ENCODE data around the gene DPP9.

The DPP9 gene

DNA sequence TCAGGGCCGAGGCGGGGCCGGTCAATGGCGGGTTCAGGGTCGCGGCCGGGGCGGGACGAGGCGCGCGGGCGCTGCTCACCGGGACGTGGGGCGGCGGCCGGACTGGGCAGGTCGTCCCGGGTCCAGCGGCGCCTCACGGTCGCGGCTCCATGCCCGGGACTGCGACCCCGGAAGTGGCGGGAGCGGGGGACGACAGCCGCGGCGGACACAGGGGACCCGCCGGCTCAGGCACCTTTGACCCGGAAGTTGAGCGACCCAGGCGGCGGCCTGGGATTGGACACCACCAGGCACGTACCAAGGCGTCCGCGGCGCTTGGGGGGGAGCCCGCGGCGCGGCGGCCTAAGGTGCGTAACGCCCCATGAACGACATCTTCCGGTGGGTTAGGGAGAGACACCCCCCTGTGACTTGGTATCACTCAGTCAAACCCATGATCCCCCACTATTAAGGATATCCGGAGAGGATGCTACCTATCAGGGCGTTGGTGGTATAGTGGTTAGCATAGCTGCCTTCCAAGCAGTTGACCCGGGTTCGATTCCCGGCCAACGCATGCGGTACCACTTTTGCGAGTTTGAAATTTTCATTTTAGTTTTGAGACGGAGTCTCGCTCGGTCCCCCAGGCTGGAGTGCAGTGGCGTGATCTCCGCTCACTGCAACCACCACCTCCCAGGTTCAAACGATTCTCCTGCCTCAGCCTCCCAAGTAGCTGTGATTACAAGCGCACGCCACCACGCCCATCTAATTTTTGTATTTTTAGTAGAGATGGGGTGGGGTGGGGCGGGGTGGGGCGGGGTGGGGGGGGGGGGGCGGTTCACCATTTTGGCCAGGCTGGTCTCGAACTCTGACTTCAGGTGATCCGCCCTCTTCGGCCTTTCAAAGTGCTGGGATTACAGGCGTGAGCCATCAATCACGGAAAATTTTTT is at the start of gene DPP9:
TSS of gene DPP9 (minus strand) at position 248 of the 920 bp plus-strand sequence. CDS start 3,936 bp downstream, outside the sequence.
- H3K4me1 ChIP-seq (ENCODE audit: control insufficient read depth in 1 of 2, insufficient read depth in 1 of 2, low read depth in 1 of 2, low read length in 1 of 2) = peaks cover 21 to 28% of the 10 kb centered on the region in 2 experiments
- TF ChIP-seq, protein P1, sequence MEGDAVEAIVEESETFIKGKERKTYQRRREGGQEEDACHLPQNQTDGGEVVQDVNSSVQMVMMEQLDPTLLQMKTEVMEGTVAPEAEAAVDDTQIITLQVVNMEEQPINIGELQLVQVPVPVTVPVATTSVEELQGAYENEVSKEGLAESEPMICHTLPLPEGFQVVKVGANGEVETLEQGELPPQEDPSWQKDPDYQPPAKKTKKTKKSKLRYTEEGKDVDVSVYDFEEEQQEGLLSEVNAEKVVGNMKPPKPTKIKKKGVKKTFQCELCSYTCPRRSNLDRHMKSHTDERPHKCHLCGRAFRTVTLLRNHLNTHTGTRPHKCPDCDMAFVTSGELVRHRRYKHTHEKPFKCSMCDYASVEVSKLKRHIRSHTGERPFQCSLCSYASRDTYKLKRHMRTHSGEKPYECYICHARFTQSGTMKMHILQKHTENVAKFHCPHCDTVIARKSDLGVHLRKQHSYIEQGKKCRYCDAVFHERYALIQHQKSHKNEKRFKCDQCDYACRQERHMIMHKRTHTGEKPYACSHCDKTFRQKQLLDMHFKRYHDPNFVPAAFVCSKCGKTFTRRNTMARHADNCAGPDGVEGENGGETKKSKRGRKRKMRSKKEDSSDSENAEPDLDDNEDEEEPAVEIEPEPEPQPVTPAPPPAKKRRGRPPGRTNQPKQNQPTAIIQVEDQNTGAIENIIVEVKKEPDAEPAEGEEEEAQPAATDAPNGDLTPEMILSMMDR (IDR thresholded peaks at IDR 0.05) = peak; percentile 30

DNA sequence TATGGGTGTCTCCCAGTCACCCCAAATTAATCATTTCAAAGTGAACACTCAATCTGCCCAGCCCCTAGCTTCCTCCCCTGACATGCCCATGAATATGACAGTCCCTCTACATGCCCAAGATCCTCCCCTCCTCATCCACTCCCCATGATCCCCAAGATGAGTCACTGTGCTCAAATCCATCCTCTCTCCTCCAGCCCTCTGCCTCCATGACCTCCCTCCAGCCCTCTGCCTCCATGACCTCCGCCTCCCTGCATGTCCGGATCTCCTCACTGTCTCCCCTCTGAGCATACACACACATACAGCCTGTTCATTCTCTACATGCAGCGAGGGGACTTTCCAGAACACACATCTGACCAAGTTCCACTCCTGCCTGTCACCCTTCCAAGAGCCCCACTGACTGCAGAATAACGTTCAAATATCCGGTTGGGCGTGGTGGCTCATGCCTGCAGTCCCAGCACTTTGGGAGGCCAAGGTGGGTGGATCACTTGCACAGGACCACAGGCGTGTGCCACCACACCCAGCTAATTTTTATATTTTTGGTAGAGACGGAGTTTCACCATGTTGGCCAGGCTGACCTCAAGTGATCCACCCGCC is 49.5 kb upstream of the DPP9 start:
- TF ChIP-seq, protein P1 (IDR thresholded peaks at IDR 0.05) = no peak
- H3K36me3 ChIP-seq = no peaks in the 10 kb centered on the region
- H3K27ac ChIP-seq = no peak overlapping the region
- H3K9me3 ChIP-seq = no peaks in the 10 kb centered on the region
- no peaks in the 10 kb centered on the region for H3K4me1 ChIP-seq (ENCODE audit: control insufficient read depth in 1 of 2, insufficient read depth in 1 of 2, low read depth in 1 of 2, low read length in 1 of 2)
- H3K4me3 ChIP-seq (ENCODE audit: low read depth in 1 of 2, low read length in 1 of 2) = no peak overlapping the region
- H3K27me3 ChIP-seq = peaks cover 50% of the 10 kb centered on the region

More for the DNA sequence above, at the start of gene DPP9:
- Histone ChIP-seq H3K27me3 (no peaks in the 10 kb centered on the region), H3K27ac (peak within 1 kb of the TSS; percentile 89), H3K36me3 (peaks cover 25% of the 10 kb centered on the region), H3K9me3 (no peaks in the 10 kb centered on the region), H3K4me3 (ENCODE audit: low read depth in 1 of 2, low read length in 1 of 2) (peak within 1 kb of the TSS; percentile 66 to 81)

DNA sequence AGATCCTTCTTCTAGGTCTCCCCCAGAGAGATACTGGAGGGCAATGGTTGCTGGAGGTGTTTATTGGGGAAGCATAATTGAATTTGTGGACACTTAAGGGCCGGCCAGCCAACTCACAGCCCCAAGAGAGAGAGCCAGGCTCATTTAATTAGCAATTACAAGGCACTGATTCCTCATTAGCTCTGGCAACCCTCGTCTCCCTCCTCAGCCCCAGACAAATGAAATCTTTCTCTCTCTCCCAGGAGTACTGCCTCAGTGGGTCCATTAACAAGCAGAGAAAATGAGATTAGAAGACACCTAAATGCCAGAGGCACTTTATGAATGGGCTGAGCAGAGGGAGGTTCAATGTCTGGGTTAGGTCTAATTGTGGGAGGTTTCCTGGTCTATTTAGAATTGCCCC is 48.9 kb upstream of the DPP9 start:
- no peaks in the 10 kb centered on the region for H3K36me3 ChIP-seq
- no peaks in the 10 kb centered on the region for H3K9me3 ChIP-seq
- no peaks in the 10 kb centered on the region for H3K4me1 ChIP-seq (ENCODE audit: control insufficient read depth in 1 of 2, insufficient read depth in 1 of 2, low read depth in 1 of 2, low read length in 1 of 2)
- TF ChIP-seq, protein P1 (IDR thresholded peaks at IDR 0.05) = no peak
- H3K27ac ChIP-seq = no peak overlapping the region
- peaks cover 56% of the 10 kb centered on the region for H3K27me3 ChIP-seq
- no peak overlapping the region for H3K4me3 ChIP-seq (ENCODE audit: low read depth in 1 of 2, low read length in 1 of 2)

DNA sequence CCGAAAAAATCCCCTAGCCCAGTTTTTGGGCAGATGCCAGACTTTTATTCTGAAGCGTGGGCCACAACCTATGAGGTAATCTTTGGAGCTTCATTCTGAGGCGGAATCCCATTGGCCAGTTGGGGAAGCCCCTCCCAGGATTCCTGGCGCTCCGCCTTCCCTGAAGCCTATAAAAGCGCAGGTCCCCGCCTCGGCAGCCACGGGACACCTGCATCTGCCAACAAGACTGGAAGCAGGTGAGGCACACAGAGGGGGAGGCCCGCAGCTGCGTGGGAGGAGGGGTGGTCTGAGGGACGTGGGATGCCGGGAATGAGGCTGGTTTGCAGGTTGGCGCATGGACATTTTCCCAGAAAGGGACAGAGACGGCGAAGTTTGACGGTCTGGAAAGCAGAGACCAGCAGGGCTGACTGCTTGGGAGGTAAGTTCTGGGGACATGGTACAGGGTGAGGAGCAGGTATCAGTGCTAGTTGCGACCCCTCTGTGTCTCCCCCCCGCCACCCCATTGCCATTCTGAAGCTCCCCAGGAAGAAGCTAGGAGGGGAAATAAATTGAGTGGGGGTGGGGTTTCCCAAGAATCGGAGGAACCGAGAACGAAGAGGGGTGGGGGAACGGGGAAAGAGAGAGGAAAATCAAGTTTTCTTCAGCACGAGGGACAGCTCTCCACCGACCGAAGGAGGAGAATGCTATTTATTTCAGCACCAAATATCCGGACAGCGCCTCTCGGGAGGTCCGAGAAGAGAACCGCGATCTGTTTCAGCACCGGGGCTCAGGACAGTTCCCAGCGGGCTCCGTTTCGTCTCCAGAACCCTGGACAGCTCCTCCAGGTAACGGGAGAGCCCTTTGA is 45.5 kb upstream of the DPP9 start:
- Histone ChIP-seq H3K9me3 (no peaks in the 10 kb centered on the region), H3K27ac (no peak overlapping the region), H3K4me3 (ENCODE audit: low read depth in 1 of 2, low read length in 1 of 2) (no peak overlapping the region), H3K4me1 (ENCODE audit: control insufficient read depth in 1 of 2, insufficient read depth in 1 of 2, low read depth in 1 of 2, low read length in 1 of 2) (no peaks in the 10 kb centered on the region), H3K36me3 (no peaks in the 10 kb centered on the region), H3K27me3 (peaks cover 63% of the 10 kb centered on the region)
- TF ChIP-seq, protein P1 (IDR thresholded peaks at IDR 0.05) = no peak

DNA sequence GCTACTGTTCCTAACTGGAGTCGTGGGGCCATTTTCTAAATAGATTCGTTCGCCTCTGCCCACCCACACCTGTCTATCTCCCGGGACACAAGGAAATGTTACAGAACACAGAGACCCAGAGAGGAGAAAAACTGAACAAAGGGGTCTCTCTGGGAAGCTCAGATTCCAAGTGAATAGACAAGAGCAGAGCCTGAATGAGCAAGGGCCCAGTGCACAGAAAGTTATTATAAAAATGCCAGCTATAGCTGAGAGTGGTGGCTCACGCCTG is 40.7 kb upstream of the DPP9 start:
- Histone ChIP-seq H3K4me1 (ENCODE audit: control insufficient read depth in 1 of 2, insufficient read depth in 1 of 2, low read depth in 1 of 2, low read length in 1 of 2) (no peaks in the 10 kb centered on the region), H3K4me3 (ENCODE audit: low read depth in 1 of 2, low read length in 1 of 2) (no peak overlapping the region), H3K27me3 (peaks cover 84% of the 10 kb centered on the region), H3K9me3 (no peaks in the 10 kb centered on the region), H3K27ac (no peak overlapping the region), H3K36me3 (no peaks in the 10 kb centered on the region)
- TF ChIP-seq, protein P1 (IDR thresholded peaks at IDR 0.05) = no peak
